Measurements from ENCODE around the gene MID1. TPM values are rescaled to one million over a fixed set of nuclear protein-coding genes. Genes with fewer than 3 reads are reported as not detected.

MID1 gene
- total and polyA plus RNA-seq, 9 donors, result 17.5 to 28.9 (median 21.2) TPM

DNA sequence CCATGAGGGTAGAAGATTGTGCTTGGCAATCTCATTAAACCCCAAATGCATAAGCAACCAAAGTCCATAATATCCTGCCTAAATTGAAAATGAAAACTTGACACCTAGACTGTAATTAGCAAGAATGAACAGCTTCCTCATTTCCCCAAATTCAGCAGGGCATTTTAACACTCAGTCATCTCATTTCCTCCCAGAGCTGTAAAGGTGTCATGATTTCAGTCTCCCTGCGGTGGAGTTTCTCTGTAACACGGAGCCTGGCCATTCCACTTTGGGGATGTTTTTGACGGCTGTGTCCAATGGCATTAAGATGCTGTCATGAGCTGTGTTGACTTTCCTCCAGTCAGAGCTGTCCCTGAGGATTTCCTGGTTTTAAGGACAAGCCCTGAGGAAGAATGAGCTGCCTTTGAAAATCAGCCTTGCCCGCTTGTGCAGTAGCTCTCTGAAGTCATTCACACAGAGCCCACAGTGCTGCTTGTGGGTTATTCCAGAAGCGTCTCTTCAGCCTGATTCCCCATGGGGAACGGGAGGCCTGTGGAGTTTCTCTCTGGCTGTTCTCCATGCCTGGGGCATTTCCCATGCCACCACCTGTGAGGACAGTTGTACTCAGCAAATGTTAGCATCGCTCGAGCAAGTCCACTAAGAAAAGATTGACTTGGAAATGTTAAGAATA lies 187.0 kb downstream of the MID1 start:
- no peak for DNase-seq
- H3K9me3 ChIP-seq (replicated peaks; ENCODE audit: control insufficient read depth, low read depth, low read length), result no peaks in the 10 kb centered on the region

DNA sequence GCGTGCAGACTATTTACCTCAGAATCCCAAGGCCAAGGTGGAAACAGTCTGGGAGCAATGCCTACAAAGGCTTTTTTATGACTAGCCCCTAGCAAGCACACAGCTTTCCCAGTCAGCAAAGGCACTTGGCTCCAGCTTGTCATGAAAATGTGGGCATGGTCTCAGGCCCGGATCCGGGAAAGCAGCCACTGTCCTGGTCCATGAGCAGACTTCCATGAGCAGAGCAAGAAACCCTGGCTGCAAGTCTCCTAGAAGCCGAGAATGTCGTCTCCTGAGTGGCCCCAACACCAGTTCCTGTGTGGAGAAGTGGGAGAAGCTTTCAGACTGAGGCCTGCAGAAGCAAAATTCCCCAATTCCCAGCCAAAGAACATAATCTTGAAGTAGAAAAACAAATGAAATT lies 190.5 kb downstream of the MID1 start:
- H3K36me3 ChIP-seq (ENCODE audit: control insufficient read depth, insufficient read depth, low read length), result no peaks in the 10 kb centered on the region
- WGBS (ENCODE audit: insufficient coverage), result 60% methylated on average over 3 of the region's 5 CpGs
- H3K4me3 ChIP-seq (ENCODE audit: low read length), result no peak overlapping the region
- no peak overlapping the region for H3K27ac ChIP-seq (ENCODE audit: low read length)
- peaks cover 17% of the 10 kb centered on the region for H3K27me3 ChIP-seq (ENCODE audit: control insufficient read depth, insufficient read depth, low read length)
- no peak for DNase-seq
- H3K9me3 ChIP-seq (replicated peaks; ENCODE audit: control insufficient read depth, low read depth, low read length), result no peaks in the 10 kb centered on the region
- H3K4me1 ChIP-seq (ENCODE audit: control insufficient read depth, insufficient read depth, low read length), result no peaks in the 10 kb centered on the region

More for the DNA sequence above, 187.0 kb downstream of the MID1 start:
- H3K4me3 ChIP-seq (ENCODE audit: low read length), result no peak overlapping the region
- H3K27ac ChIP-seq (ENCODE audit: low read length), result no peak overlapping the region
- H3K27me3 ChIP-seq (ENCODE audit: control insufficient read depth, insufficient read depth, low read length), result peaks cover 14% of the 10 kb centered on the region
- 63% methylated on average over 5 of the region's 8 CpGs for WGBS (ENCODE audit: insufficient coverage)
- H3K4me1 ChIP-seq (ENCODE audit: control insufficient read depth, insufficient read depth, low read length), result no peaks in the 10 kb centered on the region
- no peaks in the 10 kb centered on the region for H3K36me3 ChIP-seq (ENCODE audit: control insufficient read depth, insufficient read depth, low read length)

DNA sequence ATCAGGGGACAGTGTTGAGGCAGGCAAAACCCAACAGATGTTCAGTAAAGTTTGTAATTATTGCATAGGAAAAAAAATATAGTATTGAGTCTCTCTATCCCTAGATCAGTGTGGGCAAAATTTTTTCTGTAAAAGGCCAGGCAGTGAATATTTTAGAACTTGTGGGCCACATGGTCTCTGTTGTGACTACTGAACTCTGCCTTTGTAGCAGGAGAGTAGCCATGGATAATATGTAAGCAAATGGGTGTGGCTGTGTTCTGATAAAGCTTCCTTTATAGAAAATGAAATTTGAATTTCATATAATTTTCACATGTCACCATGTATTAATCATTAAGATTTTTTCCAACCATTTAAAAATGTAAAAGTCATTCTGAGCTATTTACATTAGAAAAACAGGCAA lies 193.1 kb downstream of the MID1 start:
- no peak overlapping the region for H3K4me3 ChIP-seq (ENCODE audit: low read length)
- no peaks in the 10 kb centered on the region for H3K36me3 ChIP-seq (ENCODE audit: control insufficient read depth, insufficient read depth, low read length)
- H3K27me3 ChIP-seq (ENCODE audit: control insufficient read depth, insufficient read depth, low read length), result peaks cover 3% of the 10 kb centered on the region
- no peaks in the 10 kb centered on the region for H3K4me1 ChIP-seq (ENCODE audit: control insufficient read depth, insufficient read depth, low read length)
- peaks cover 3% of the 10 kb centered on the region for H3K9me3 ChIP-seq (replicated peaks; ENCODE audit: control insufficient read depth, low read depth, low read length)
- no peak overlapping the region for H3K27ac ChIP-seq (ENCODE audit: low read length)
- no peak for DNase-seq

DNA sequence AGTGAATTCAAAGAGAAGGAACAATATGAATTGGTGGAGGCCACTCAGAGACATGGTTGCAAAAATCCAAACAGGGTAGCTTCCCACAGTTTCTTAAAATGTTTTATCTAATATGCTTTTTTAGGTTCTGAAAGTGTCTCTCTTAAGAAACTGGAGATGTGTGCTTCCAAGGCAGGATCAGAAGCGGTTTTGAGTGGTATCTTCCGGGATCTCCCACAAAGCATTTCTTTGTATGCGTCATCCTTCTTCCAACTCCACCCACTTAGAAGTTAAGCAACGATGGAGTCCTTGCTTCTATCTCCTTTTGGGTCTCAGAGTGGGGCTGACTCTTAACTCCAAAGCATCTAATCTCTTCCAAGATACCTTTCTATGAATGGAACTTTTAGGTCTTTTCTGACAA lies 196.7 kb downstream of the MID1 start:
- no peak overlapping the region for H3K4me3 ChIP-seq (ENCODE audit: low read length)
- peaks cover 3% of the 10 kb centered on the region for H3K9me3 ChIP-seq (replicated peaks; ENCODE audit: control insufficient read depth, low read depth, low read length)
- DNase-seq, result no peak
- WGBS (ENCODE audit: insufficient coverage), result 71% methylated on average over 2 of the region's 4 CpGs
- H3K4me1 ChIP-seq (ENCODE audit: control insufficient read depth, insufficient read depth, low read length), result no peaks in the 10 kb centered on the region
- peaks cover 9% of the 10 kb centered on the region for H3K27me3 ChIP-seq (ENCODE audit: control insufficient read depth, insufficient read depth, low read length)
- no peak overlapping the region for H3K27ac ChIP-seq (ENCODE audit: low read length)
- H3K36me3 ChIP-seq (ENCODE audit: control insufficient read depth, insufficient read depth, low read length), result no peaks in the 10 kb centered on the region

DNA sequence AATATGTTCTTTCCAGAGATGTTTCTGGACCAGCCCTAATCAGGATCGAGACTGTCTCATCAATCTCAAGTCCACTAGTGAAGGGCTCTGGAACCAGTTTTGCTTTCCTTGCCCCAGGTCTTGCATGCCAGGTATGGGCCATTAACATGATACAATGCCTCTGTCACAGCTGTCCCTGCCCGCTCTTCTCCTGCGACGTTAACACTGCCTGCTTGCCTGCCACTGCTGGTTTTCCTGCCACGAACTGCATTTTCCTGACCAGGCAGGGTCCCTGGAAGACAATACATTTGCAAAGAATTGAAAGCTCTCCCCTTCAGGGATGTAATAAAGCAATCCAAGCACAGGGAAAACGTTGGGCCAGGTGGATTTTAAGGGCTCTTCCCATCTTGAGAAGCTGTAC lies 200.3 kb downstream of the MID1 start:
- no peak for DNase-seq
- no peak overlapping the region for H3K4me3 ChIP-seq (ENCODE audit: low read length)
- WGBS (ENCODE audit: insufficient coverage), result 49% methylated on average over 5 of the region's 6 CpGs
- peaks cover 8% of the 10 kb centered on the region for H3K27me3 ChIP-seq (ENCODE audit: control insufficient read depth, insufficient read depth, low read length)
- no peak overlapping the region for H3K27ac ChIP-seq (ENCODE audit: low read length)
- H3K4me1 ChIP-seq (ENCODE audit: control insufficient read depth, insufficient read depth, low read length), result no peaks in the 10 kb centered on the region
- peaks cover 3% of the 10 kb centered on the region for H3K9me3 ChIP-seq (replicated peaks; ENCODE audit: control insufficient read depth, low read depth, low read length)
- H3K36me3 ChIP-seq (ENCODE audit: control insufficient read depth, insufficient read depth, low read length), result no peaks in the 10 kb centered on the region

DNA sequence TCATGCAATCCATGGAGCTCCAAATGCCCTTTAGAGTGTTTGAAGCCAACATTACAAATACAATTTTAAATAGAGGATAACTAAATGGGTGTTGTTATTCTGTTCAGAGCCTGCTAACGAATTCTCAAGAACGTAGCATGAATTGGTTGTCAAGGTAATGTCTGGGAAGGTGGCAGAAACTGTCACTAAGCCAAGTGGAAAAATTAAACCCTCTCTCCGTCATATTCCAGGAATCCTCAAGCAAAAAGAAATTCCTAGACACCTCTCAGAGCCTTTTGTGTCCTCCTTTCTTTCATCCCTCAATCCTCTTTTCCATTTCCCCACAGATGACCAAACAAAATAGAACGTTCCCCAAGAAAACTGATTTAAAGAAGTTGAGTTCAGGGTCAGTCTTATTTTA lies 204.0 kb downstream of the MID1 start:
- Histone ChIP-seq H3K4me3 (ENCODE audit: low read length) (no peak overlapping the region), H3K4me1 (ENCODE audit: control insufficient read depth, insufficient read depth, low read length) (no peaks in the 10 kb centered on the region), H3K27ac (ENCODE audit: low read length) (no peak overlapping the region), H3K36me3 (ENCODE audit: control insufficient read depth, insufficient read depth, low read length) (no peaks in the 10 kb centered on the region), H3K27me3 (ENCODE audit: control insufficient read depth, insufficient read depth, low read length) (peaks cover 7% of the 10 kb centered on the region), H3K9me3 (replicated peaks; ENCODE audit: control insufficient read depth, low read depth, low read length) (no peaks in the 10 kb centered on the region)
- DNase-seq, result no peak
- no CpG with 5 or more reads among the region's 4 CpGs for WGBS (ENCODE audit: insufficient coverage)

DNA sequence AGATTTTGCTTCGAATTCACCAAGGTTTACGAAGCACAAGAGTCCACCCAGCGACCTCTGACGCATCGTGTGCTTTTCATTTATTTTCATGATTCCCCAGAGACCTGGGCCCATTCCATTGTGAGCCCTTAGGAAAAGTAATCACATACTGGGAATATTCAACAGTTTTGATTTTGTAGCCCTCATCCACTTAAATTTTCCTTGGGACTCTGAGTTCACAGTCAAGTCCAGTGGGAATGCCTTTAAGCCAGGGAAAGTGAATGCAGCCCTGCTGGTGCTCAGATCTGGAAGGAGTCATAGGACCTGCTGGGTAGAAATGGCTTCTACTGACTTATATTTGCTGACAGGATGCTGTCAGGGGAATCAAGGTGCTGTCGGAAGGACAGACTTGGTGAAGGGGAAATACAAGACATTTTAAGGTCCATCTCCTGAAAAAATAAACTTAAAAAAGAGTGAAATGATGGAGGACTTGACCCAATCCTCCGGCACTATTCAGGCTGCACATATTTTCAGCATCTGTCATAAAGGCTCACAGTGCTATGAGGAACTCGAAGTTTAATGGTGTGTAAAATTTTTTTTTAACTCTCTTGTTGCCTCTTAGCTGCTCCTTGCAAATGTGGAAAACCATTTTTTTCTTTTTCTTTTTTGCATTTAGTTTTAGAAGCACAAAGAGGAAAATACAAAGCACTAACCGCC lies 204.9 kb downstream of the MID1 start:
- 79% methylated on average over 4 of the region's 9 CpGs for WGBS (ENCODE audit: insufficient coverage)
- Histone ChIP-seq H3K27ac (ENCODE audit: low read length) (no peak overlapping the region), H3K4me1 (ENCODE audit: control insufficient read depth, insufficient read depth, low read length) (no peaks in the 10 kb centered on the region), H3K9me3 (replicated peaks; ENCODE audit: control insufficient read depth, low read depth, low read length) (no peaks in the 10 kb centered on the region), H3K4me3 (ENCODE audit: low read length) (no peak overlapping the region), H3K27me3 (ENCODE audit: control insufficient read depth, insufficient read depth, low read length) (peaks cover 9% of the 10 kb centered on the region), H3K36me3 (ENCODE audit: control insufficient read depth, insufficient read depth, low read length) (no peaks in the 10 kb centered on the region)
- DNase-seq, result peak; percentile 27

DNA sequence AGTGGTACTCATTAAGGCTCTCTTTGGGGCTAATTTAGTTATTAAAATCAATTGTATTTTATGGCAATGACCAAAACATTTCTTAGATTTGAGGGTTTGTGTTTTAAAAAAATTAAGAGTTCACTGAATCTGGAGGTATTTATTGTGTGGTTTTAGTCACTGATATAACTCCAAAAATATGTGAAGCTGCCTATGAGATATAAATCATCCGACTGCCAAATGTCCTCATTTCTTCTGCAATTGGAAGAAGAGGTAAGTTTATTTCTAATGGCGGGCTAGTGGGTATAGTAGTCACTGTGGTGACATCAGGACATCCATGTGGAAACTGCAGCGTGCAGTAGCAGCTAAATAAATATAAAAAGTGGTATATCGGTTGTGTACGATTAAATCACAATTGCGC lies 205.5 kb downstream of the MID1 start:
- 60% methylated on average over 3 of the region's 6 CpGs for WGBS (ENCODE audit: insufficient coverage)
- no peak for DNase-seq
- H3K27ac ChIP-seq (ENCODE audit: low read length), result no peak overlapping the region
- H3K4me3 ChIP-seq (ENCODE audit: low read length), result no peak overlapping the region
- no peaks in the 10 kb centered on the region for H3K4me1 ChIP-seq (ENCODE audit: control insufficient read depth, insufficient read depth, low read length)
- peaks cover 9% of the 10 kb centered on the region for H3K27me3 ChIP-seq (ENCODE audit: control insufficient read depth, insufficient read depth, low read length)
- no peaks in the 10 kb centered on the region for H3K9me3 ChIP-seq (replicated peaks; ENCODE audit: control insufficient read depth, low read depth, low read length)
- no peaks in the 10 kb centered on the region for H3K36me3 ChIP-seq (ENCODE audit: control insufficient read depth, insufficient read depth, low read length)

DNA sequence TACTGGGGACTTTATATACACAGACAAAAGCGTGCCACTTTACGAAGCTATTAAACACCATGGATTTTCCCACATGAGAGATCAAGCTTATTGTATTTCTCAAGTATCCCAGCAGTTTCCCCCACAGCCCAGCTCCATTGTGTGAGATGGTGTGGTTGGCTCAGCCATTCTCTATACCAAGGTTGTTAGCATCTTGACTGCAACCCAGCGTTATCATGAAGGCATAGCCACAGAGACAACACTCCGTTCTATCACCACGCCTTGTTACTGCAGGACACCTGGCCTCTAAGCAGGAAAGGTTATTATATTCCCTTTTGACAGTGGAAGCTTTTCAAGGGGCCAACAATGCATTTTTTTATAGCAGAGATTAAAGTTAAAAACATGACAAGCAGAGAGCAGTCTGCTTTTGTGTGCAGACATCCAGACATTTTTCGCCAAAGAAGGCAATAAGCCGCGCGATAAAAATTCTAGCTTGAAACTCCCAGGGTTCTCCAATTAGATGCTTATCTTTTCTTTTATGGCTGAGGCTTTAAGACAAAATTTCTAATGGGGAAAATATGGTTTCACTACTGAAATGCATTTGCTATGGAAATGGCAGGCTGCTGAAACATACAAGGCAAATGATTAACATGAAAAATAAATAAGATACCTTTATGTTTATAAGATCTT lies 206.1 kb downstream of the MID1 start:
- H3K27me3 ChIP-seq (ENCODE audit: control insufficient read depth, insufficient read depth, low read length), result peaks cover 12% of the 10 kb centered on the region
- H3K4me1 ChIP-seq (ENCODE audit: control insufficient read depth, insufficient read depth, low read length), result no peaks in the 10 kb centered on the region
- no peaks in the 10 kb centered on the region for H3K36me3 ChIP-seq (ENCODE audit: control insufficient read depth, insufficient read depth, low read length)
- no peak overlapping the region for H3K4me3 ChIP-seq (ENCODE audit: low read length)
- DNase-seq, result no peak
- H3K27ac ChIP-seq (ENCODE audit: low read length), result no peak overlapping the region
- no CpG with 5 or more reads among the region's 9 CpGs for WGBS (ENCODE audit: insufficient coverage)
- no peaks in the 10 kb centered on the region for H3K9me3 ChIP-seq (replicated peaks; ENCODE audit: control insufficient read depth, low read depth, low read length)

DNA sequence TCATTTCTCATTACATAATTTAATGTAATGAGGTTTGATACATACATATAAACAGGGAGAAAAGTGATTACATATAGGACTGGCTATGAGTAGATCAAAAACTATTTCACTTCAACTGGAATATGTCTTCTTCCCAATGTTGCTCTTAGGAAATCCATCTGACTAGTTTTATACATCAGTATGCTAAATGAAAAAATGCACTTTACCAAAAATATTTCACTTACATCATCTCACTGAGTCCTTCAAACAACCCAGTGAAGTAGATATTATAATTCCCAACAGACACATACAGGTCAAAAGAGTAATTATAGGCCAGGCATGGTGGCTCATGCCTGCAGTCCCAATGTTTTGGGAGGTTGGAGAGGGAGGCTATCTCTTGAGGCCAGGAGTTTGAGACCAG lies 215.9 kb downstream of the MID1 start:
- Histone ChIP-seq H3K36me3 (ENCODE audit: control insufficient read depth, insufficient read depth, low read length) (no peaks in the 10 kb centered on the region), H3K4me3 (ENCODE audit: low read length) (no peak overlapping the region), H3K9me3 (replicated peaks; ENCODE audit: control insufficient read depth, low read depth, low read length) (no peaks in the 10 kb centered on the region), H3K4me1 (ENCODE audit: control insufficient read depth, insufficient read depth, low read length) (no peaks in the 10 kb centered on the region), H3K27me3 (ENCODE audit: control insufficient read depth, insufficient read depth, low read length) (peaks cover 4% of the 10 kb centered on the region), H3K27ac (ENCODE audit: low read length) (no peak overlapping the region)
- no peak for DNase-seq
